H9 (cell line): ENCODE results near the gene NFATC4. TPM values are rescaled to one million over a fixed set of nuclear protein-coding genes. Genes with fewer than 3 reads are reported as not detected.

ENCODE experiments used
- DNase-seq: peaks from one replicate; pipeline ENCODE4 v3.0.0-alpha.2; 2017
- H2AFZ ChIP-seq: one replicate; pipeline ENCODE4 v1.6.1; 2013; ENCODE audit warnings: mild to moderate bottlenecking, low read length, control low read depth, moderate library complexity
- H2AK5ac ChIP-seq: 2 replicates; pipeline ENCODE4 v1.6.1; 2013; ENCODE audit warnings: low read length, control low read depth, mixed read lengths; ENCODE audit not compliant: insufficient read length
- H2BK120ac ChIP-seq: one replicate; pipeline ENCODE4 v1.6.1; 2013; ENCODE audit warnings: low read depth, mild to moderate bottlenecking, low read length, control low read depth, inconsistent platforms; ENCODE audit not compliant: poor library complexity, severe bottlenecking
- H2BK12ac ChIP-seq: 2 replicates; pipeline ENCODE4 v1.6.1; 2013; ENCODE audit warnings: low read length, control low read depth, mixed read lengths, low read depth; ENCODE audit not compliant: insufficient read length
- H2BK15ac ChIP-seq: 2 replicates; pipeline ENCODE4 v1.6.1; 2013; ENCODE audit warnings: low read depth, low read length, control low read depth
- H2BK20ac ChIP-seq: one replicate; pipeline ENCODE4 v1.6.1; 2013; ENCODE audit warnings: low read depth, mild to moderate bottlenecking, low read length, control low read depth, inconsistent platforms; ENCODE audit not compliant: poor library complexity, severe bottlenecking
- H2BK5ac ChIP-seq: 2 replicates; pipeline ENCODE4 v1.6.1; 2013; ENCODE audit warnings: low read length, control low read depth, mixed read lengths; ENCODE audit not compliant: insufficient read length
- H3K14ac ChIP-seq: 2 replicates; pipeline ENCODE4 v1.6.1; 2013; ENCODE audit warnings: low read length, control low read depth; ENCODE audit not compliant: insufficient read depth
- H3K18ac ChIP-seq: 2 replicates; pipeline ENCODE4 v1.6.1; 2013; ENCODE audit warnings: low read depth, mild to moderate bottlenecking, mixed read lengths, low read length, control low read depth; ENCODE audit not compliant: insufficient read length
- H3K23ac ChIP-seq: 2 replicates; pipeline ENCODE4 v1.6.1; 2013; ENCODE audit warnings: low read length, control low read depth, mixed read lengths, low read depth; ENCODE audit not compliant: insufficient read length
- H3K23me2 ChIP-seq: 2 replicates; pipeline ENCODE4 v1.6.1; 2013; ENCODE audit warnings: low read depth, mild to moderate bottlenecking, mixed read lengths, low read length, control low read depth; ENCODE audit not compliant: insufficient read length, poor library complexity, severe bottlenecking
- H3K27ac ChIP-seq: 2 replicates; pipeline ENCODE4 v1.5.1; 2013; ENCODE audit warnings: low read length, control low read depth, mixed read lengths, low read depth; ENCODE audit not compliant: insufficient read length
- H3K27me3 ChIP-seq: 2 replicates; pipeline ENCODE4 v1.6.1; 2013; ENCODE audit warnings: low read length, control low read depth, inconsistent platforms; ENCODE audit not compliant: insufficient read depth
- H3K4ac ChIP-seq: 2 replicates; pipeline ENCODE4 v1.6.1; 2013; ENCODE audit warnings: low read depth, mild to moderate bottlenecking, control low read depth, inconsistent platforms, low read length, moderate library complexity
- H3K4me1 ChIP-seq: 2 replicates; pipeline ENCODE4 v1.6.1; 2013; ENCODE audit warnings: low read length, control low read depth, inconsistent platforms; ENCODE audit not compliant: insufficient read depth
- H3K4me2 ChIP-seq: 2 replicates; pipeline ENCODE4 v1.6.1; 2013; ENCODE audit warnings: low read length, control low read depth, mixed read lengths; ENCODE audit not compliant: insufficient read length, insufficient read depth
- H3K56ac ChIP-seq: 2 replicates; pipeline ENCODE4 v1.6.1; 2013; ENCODE audit warnings: low read depth, mild to moderate bottlenecking, mixed read lengths, low read length, control low read depth; ENCODE audit not compliant: insufficient read length
- H3K79me1 ChIP-seq: 2 replicates; pipeline ENCODE4 v1.6.1; 2013; ENCODE audit warnings: low read depth, mild to moderate bottlenecking, moderate library complexity, low read length, control low read depth, inconsistent platforms; ENCODE audit not compliant: insufficient read depth, poor library complexity, severe bottlenecking
- H3K79me2 ChIP-seq: 2 replicates; pipeline ENCODE4 v1.6.1; 2013; ENCODE audit warnings: low read length, control low read depth, inconsistent platforms; ENCODE audit not compliant: insufficient read depth
- H3K9ac ChIP-seq: 2 replicates; pipeline ENCODE4 v1.6.1; 2013; ENCODE audit warnings: low read length, control low read depth, mixed read lengths; ENCODE audit not compliant: insufficient read length; ENCODE audit errors: extremely low read depth
- H3K9me3 ChIP-seq: one replicate; pipeline ENCODE4 v1.6.1; 2013; ENCODE audit warnings: low read depth, low read length, inconsistent platforms; ENCODE audit not compliant: control insufficient read depth
- H3T11ph ChIP-seq: one replicate; pipeline ENCODE4 v1.6.1; 2013; ENCODE audit warnings: mild to moderate bottlenecking, low read length, control low read depth, inconsistent platforms
- H4K20me1 ChIP-seq: one replicate; pipeline ENCODE4 v1.6.1; 2013; ENCODE audit not compliant: control insufficient read depth, insufficient read length, insufficient read depth
- H4K5ac ChIP-seq: 2 replicates; pipeline ENCODE4 v1.6.1; 2013; ENCODE audit warnings: low read depth, mild to moderate bottlenecking, mixed read lengths, low read length, control low read depth; ENCODE audit not compliant: insufficient read length
- H4K8ac ChIP-seq: replicated peaks from 2 replicates; pipeline ENCODE4 v1.6.1; 2013; ENCODE audit warnings: low read length, control low read depth, mixed read lengths, low read depth; ENCODE audit not compliant: insufficient read length
- H4K91ac ChIP-seq: 2 replicates; pipeline ENCODE4 v1.6.1; 2013; ENCODE audit warnings: low read depth, mild to moderate bottlenecking, moderate library complexity, mixed read lengths, low read length, control low read depth; ENCODE audit not compliant: insufficient read length
- H3K27ac Mint-ChIP-seq, 3 experiments: 2 replicates in 2 of 3; 3 replicates in 1 of 3; pipeline ENCODE4 v1.8.0; 2020 to 2021; ENCODE audit warnings: mixed read lengths in 3 of 3, mild to moderate bottlenecking in 1 of 3, moderate library complexity in 1 of 3
- H3K27me3 Mint-ChIP-seq: 2 replicates; pipeline ENCODE4 v1.8.0; 2021; ENCODE audit warnings: low read depth, mild to moderate bottlenecking, moderate library complexity, mixed read lengths
- H3K36me3 Mint-ChIP-seq, 3 experiments: 2 replicates in 2 of 3; 3 replicates in 1 of 3; pipeline ENCODE4 v1.8.0; 2020 to 2021; ENCODE audit warnings: low read depth in 3 of 3, mixed read lengths in 3 of 3; ENCODE audit not compliant: insufficient read depth in 1 of 3
- H3K4me1 Mint-ChIP-seq, 2 experiments: 2 replicates each; pipeline ENCODE4 v1.8.0; 2020; ENCODE audit warnings: mixed read lengths in 2 of 2
- H3K4me3 Mint-ChIP-seq, 2 experiments: 2 replicates in 1 of 2; 3 replicates in 1 of 2; pipeline ENCODE4 v1.8.0; 2020 to 2021; ENCODE audit warnings: mild to moderate bottlenecking in 2 of 2, mixed read lengths in 2 of 2, moderate library complexity in 1 of 2
- H3K9me3 Mint-ChIP-seq, 2 experiments: 2 replicates in 1 of 2; 3 replicates in 1 of 2; pipeline ENCODE4 v1.8.0; 2020; ENCODE audit warnings: mild to moderate bottlenecking in 2 of 2, mixed read lengths in 2 of 2, moderate library complexity in 1 of 2
- CTCF ChIP-seq: fragments of 200-600 bp; sonication (generic); conservative IDR thresholded peaks from 3 replicates; pipeline ENCODE4 v1.8.0; 2021; ENCODE audit warnings: antibody characterized with exemption, mild to moderate bottlenecking
- WGBS: extraction: QIAGEN DNeasy Blood & Tissue Kit; methylation state at CpG from one replicate; pipeline ENCODE4 v1.1.7; 2013; ENCODE audit warnings: missing lambda C conversion rate, low lambda C conversion rate, mixed read lengths; ENCODE audit not compliant: insufficient read length; ENCODE audit errors: extremely low coverage; 5-methylcytosine and 5-hydroxymethylcytosine counted together
- total RNA-seq: library from RNA; stranded (reverse); gene quantifications from 2 replicates; pipeline ENCODE4 v1.2.1, GENCODE V29; 2021

Gene NFATC4
- total RNA-seq, 1 experiment from 2014 or later: 46.4 TPM

- H3K27ac ChIP-seq: no peak overlapping the region
- H3K4ac ChIP-seq: no peak overlapping the region
- H2BK15ac ChIP-seq: no peak overlapping the region
- H2BK12ac ChIP-seq: no peak overlapping the region
- WGBS: no CpG with 5 or more reads among the region's 9 CpGs
- H3K9me3 ChIP-seq: no peaks in the 10 kb centered on the region
- no peak overlapping the region for H3K56ac ChIP-seq
- no peaks in the 10 kb centered on the region for H4K20me1 ChIP-seq
- peaks cover 14 to 16% of the 10 kb centered on the region in 2 experiments for H3K4me1 Mint-ChIP-seq
- DNase-seq: no peak
- H2BK5ac ChIP-seq: no peak overlapping the region
- no peaks in the 10 kb centered on the region for H3K79me2 ChIP-seq
- peaks cover 0 to 2% of the 10 kb centered on the region in 2 experiments; a peak in 4 of 5 replicates for H3K9me3 Mint-ChIP-seq
- H4K5ac ChIP-seq: no peak overlapping the region
- H3K9ac ChIP-seq: no peak overlapping the region
- peaks cover 15% of the 10 kb centered on the region for H3K23me2 ChIP-seq
- no peak overlapping the region for H2BK120ac ChIP-seq
- no peak overlapping the region for H3K23ac ChIP-seq
- peaks cover 82% of the 10 kb centered on the region for H3K27me3 Mint-ChIP-seq
- H4K91ac ChIP-seq: no peak overlapping the region
- H3K18ac ChIP-seq: no peak overlapping the region
- no peak overlapping the region for H3T11ph ChIP-seq
- no peak overlapping the region for H3K27ac Mint-ChIP-seq
- no peak overlapping the region for H2AFZ ChIP-seq
- H2AK5ac ChIP-seq: no peak overlapping the region
- H3K27me3 ChIP-seq: peaks cover 17% of the 10 kb centered on the region
- no peak overlapping the region for H2BK20ac ChIP-seq
- H3K4me2 ChIP-seq: no peak overlapping the region
- TF ChIP-seq CTCF: no peak
- H3K4me3 Mint-ChIP-seq: no peak overlapping the region
- H3K36me3 Mint-ChIP-seq: no peaks in the 10 kb centered on the region; a peak in 1 of 7 replicates
- no peaks in the 10 kb centered on the region for H3K79me1 ChIP-seq
- no peaks in the 10 kb centered on the region for H3K4me1 ChIP-seq
- H4K8ac ChIP-seq: no peak overlapping the region
- no peak overlapping the region; the same call in 1 of the 2 replicates for H3K14ac ChIP-seq
Observed at GRCh38 chr14:24329736-24330135, 38.2 kb upstream of the NFATC4 start.
